ENCODE measurements around the gene KLF13. TPM values are rescaled to one million over a fixed set of nuclear protein-coding genes. Genes with fewer than 3 reads are reported as not detected.
A peak's percentile ranks its signal among the peaks of the same experiment; 100 is the strongest.

KLF13 gene
- total and polyA plus RNA-seq, 2 donors (not counting 1 experiment from before 2014, with no cell fraction given), result 65.5 to 140 TPM

DNA sequence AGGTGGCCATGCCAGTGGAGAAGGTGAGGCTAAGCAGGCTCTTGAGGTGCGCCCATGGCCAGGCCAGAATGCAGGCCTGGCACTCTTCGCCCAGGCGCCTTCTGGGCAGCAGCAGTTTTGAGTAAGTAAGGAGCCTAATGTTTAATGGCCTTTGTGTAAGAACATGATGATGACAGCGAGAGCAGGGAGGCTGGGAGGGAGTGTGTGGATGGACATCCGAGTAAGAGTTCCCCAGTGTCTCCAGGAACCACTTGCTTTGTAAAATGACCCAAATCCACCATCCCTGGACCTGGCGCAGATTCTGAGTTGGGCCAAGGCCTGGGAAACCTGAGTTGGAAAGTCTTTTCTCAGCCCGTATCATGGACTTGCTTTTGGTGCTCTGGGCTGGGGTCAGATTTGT lies 24.1 kb downstream of the KLF13 start:
- H3K4me1 ChIP-seq (ENCODE audit: control insufficient read depth in 2 of 2, insufficient read depth in 2 of 2, low read length in 2 of 2), result peaks cover 99 to 100% of the 10 kb centered on the region in 2 donors
- no peak overlapping the region for H3K4me3 Mint-ChIP-seq
- H3K4me1 Mint-ChIP-seq, result peaks cover 97% of the 10 kb centered on the region
- H2AFZ ChIP-seq (ENCODE audit: insufficient read depth, low read depth, low read length, poor library complexity, severe bottlenecking), result no peak overlapping the region
- H3K27ac Mint-ChIP-seq, result peak overlapping the region; percentile 96
- ChIA-PET CTCF (interaction anchor here (1.4 kb wide), 1 partner anchor 84 kb away, joined by 4 read pairs; no protein-coding TSS in a partner anchor), POLR2A (no interaction called here)
- no peaks in the 10 kb centered on the region for H3K27me3 Mint-ChIP-seq
- H3K36me3 ChIP-seq (replicated peaks in 1 of 2; ENCODE audit: control extremely low read depth in 1 of 2, control insufficient read depth in 1 of 2, extremely low read depth in 1 of 2, insufficient read depth in 2 of 2, low read length in 1 of 2), result peaks cover 5 to 50% of the 10 kb centered on the region in 2 experiments
- H3K4me2 ChIP-seq (replicated peaks; ENCODE audit: low read depth, low read length, poor library complexity, severe bottlenecking), result peak overlapping the region; percentile 5
- H3K9me3 Mint-ChIP-seq (ENCODE audit: insufficient read depth), result no peaks in the 10 kb centered on the region
- H4K20me1 ChIP-seq (ENCODE audit: control insufficient read depth, insufficient read depth, low read length, poor library complexity, severe bottlenecking), result peaks cover 73% of the 10 kb centered on the region
- H3K27ac ChIP-seq (ENCODE audit: low read length in 2 of 2), result peak overlapping the region in 1 of 2 donors; percentile 97
- H3K27me3 ChIP-seq (replicated peaks in 1 of 4; ENCODE audit: control extremely low read depth in 1 of 4, control insufficient read depth in 3 of 4, insufficient read depth in 4 of 4, low read length in 3 of 4), result no peaks in the 10 kb centered on the region
- H3K9ac ChIP-seq (ENCODE audit: low read length), result no peak overlapping the region
- no peak for ATAC-seq (ENCODE audit: low read depth)
- TF ChIP-seq EZH2 (IDR thresholded peaks at IDR 0.05; ENCODE audit: borderline replicate concordance, insufficient read depth, low read depth, low read length, poor library complexity, severe bottlenecking), result no peak
- TF ChIP-seq, protein P1, sequence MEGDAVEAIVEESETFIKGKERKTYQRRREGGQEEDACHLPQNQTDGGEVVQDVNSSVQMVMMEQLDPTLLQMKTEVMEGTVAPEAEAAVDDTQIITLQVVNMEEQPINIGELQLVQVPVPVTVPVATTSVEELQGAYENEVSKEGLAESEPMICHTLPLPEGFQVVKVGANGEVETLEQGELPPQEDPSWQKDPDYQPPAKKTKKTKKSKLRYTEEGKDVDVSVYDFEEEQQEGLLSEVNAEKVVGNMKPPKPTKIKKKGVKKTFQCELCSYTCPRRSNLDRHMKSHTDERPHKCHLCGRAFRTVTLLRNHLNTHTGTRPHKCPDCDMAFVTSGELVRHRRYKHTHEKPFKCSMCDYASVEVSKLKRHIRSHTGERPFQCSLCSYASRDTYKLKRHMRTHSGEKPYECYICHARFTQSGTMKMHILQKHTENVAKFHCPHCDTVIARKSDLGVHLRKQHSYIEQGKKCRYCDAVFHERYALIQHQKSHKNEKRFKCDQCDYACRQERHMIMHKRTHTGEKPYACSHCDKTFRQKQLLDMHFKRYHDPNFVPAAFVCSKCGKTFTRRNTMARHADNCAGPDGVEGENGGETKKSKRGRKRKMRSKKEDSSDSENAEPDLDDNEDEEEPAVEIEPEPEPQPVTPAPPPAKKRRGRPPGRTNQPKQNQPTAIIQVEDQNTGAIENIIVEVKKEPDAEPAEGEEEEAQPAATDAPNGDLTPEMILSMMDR (IDR thresholded peaks at IDR 0.05), result no peak
- no peak overlapping the region for H3K4me3 ChIP-seq (ENCODE audit: control extremely low read depth in 1 of 5, extremely low read depth in 1 of 5, insufficient read depth in 1 of 5, low read depth in 2 of 5, low read length in 4 of 5)
- intact Hi-C loops (cut with micrococcal nuclease), result no loop called here
- H3K9me3 ChIP-seq (ENCODE audit: control extremely low read depth in 1 of 3, control insufficient read depth in 2 of 3, insufficient read depth in 1 of 3, low read length in 2 of 3), result no peaks in the 10 kb centered on the region
- DNase-seq, result no peak
- WGBS (ENCODE audit: insufficient coverage), result 100% methylated on average over 5 of the region's 7 CpGs
- peaks cover 100% of the 10 kb centered on the region for H3K79me2 ChIP-seq (ENCODE audit: control insufficient read depth, insufficient read depth, low read length)

DNA sequence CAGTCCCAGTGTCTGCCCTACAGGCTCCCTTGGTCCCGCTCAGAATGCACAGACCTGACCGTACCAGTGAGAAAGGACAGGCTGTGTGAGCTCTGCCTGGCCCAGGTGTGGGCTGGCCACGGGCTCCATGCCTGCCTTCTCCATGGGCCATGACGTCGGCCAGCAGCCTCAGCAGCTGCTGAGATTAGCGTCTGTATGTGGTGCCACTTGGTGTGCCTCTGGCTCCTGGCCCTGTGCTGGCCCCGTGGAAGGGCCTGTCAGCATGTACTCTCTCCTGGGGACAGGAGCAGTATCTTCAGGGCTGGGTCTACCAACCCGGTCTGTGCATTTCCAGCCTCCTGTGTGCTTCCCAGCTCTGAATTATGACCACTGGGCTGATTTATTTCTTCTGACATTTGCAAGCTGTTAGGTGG lies 25.7 kb downstream of the KLF13 start:
- intact Hi-C loops (cut with micrococcal nuclease), result no loop called here
- Histone ChIP-seq H2AFZ (ENCODE audit: insufficient read depth, low read depth, low read length, poor library complexity, severe bottlenecking) (no peak overlapping the region), H3K9me3 (ENCODE audit: control extremely low read depth in 1 of 3, control insufficient read depth in 2 of 3, insufficient read depth in 1 of 3, low read length in 2 of 3) (no peaks in the 10 kb centered on the region), H3K4me1 (ENCODE audit: control insufficient read depth in 2 of 2, insufficient read depth in 2 of 2, low read length in 2 of 2) (peaks cover 99 to 100% of the 10 kb centered on the region in 2 donors), H3K79me2 (ENCODE audit: control insufficient read depth, insufficient read depth, low read length) (peaks cover 100% of the 10 kb centered on the region), H3K27ac (ENCODE audit: low read length in 2 of 2) (peak overlapping the region; percentile 96 to 97), H3K9ac (ENCODE audit: low read length) (peak overlapping the region; percentile 46), H3K4me3 (ENCODE audit: control extremely low read depth in 1 of 5, extremely low read depth in 1 of 5, insufficient read depth in 1 of 5, low read depth in 2 of 5, low read length in 4 of 5) (peak overlapping the region in 2 of 5 experiments; percentile 10 to 58), H3K27me3 (replicated peaks in 1 of 4; ENCODE audit: control extremely low read depth in 1 of 4, control insufficient read depth in 3 of 4, insufficient read depth in 4 of 4, low read length in 3 of 4) (no peaks in the 10 kb centered on the region), H4K20me1 (ENCODE audit: control insufficient read depth, insufficient read depth, low read length, poor library complexity, severe bottlenecking) (peaks cover 68% of the 10 kb centered on the region), H3K36me3 (replicated peaks in 1 of 2; ENCODE audit: control extremely low read depth in 1 of 2, control insufficient read depth in 1 of 2, extremely low read depth in 1 of 2, insufficient read depth in 2 of 2, low read length in 1 of 2) (peaks cover 5 to 51% of the 10 kb centered on the region in 2 experiments), H3K4me2 (replicated peaks; ENCODE audit: low read depth, low read length, poor library complexity, severe bottlenecking) (peak overlapping the region; percentile 78)
- WGBS (ENCODE audit: insufficient coverage), result 27% methylated on average over 8 of the region's 8 CpGs
- DNase-seq (no peak), ATAC-seq (ENCODE audit: low read depth) (no peak)
- no peak for TF ChIP-seq EZH2 (IDR thresholded peaks at IDR 0.05; ENCODE audit: borderline replicate concordance, insufficient read depth, low read depth, low read length, poor library complexity, severe bottlenecking)
- TF ChIP-seq, protein P1 (IDR thresholded peaks at IDR 0.05), result no peak
- no peaks in the 10 kb centered on the region for H3K9me3 Mint-ChIP-seq (ENCODE audit: insufficient read depth)
- H3K4me3 Mint-ChIP-seq, result peak overlapping the region; percentile 88
- ChIA-PET CTCF (interaction anchor here (0.6 to 2.8 kb wide), 9 partner anchors 9 to 138 kb away, joined by 3 to 15 read pairs (median 5); no protein-coding TSS in a partner anchor), POLR2A (interaction anchor here (0.8 to 2.7 kb wide), 3 partner anchors 24 to 86 kb away, joined by 10 to 11 read pairs (median 11); no protein-coding TSS in a partner anchor)
- H3K4me1 Mint-ChIP-seq, result peaks cover 97% of the 10 kb centered on the region
- peak overlapping the region; percentile 96 for H3K27ac Mint-ChIP-seq
- H3K27me3 Mint-ChIP-seq, result no peaks in the 10 kb centered on the region

Data from B cell (primary cell).